Measurements from ENCODE around the gene CIZ1.
"Not testable (repeated sequence)": the region's sequence is repeated elsewhere in the genome, so short reads cannot be mapped to it uniquely, and the experiment has no call there.

CIZ1 gene

GRCh38 chr9:128145536-128145935 is 45.8 kb downstream of the CIZ1 start:
- no peak for DNase-seq (ENCODE audit: low spot score)

GRCh38 chr9:128144239-128145181 is 46.9 kb downstream of the CIZ1 start:
- DNase-seq (ENCODE audit: low spot score) = no peak

- DNase-seq (ENCODE audit: low spot score) = no peak
Observed at GRCh38 chr9:128143525-128144238, 47.7 kb downstream of the CIZ1 start.

GRCh38 chr9:128142596-128142995 is 48.8 kb downstream of the CIZ1 start:
- no peak for DNase-seq (ENCODE audit: low spot score)

DNA sequence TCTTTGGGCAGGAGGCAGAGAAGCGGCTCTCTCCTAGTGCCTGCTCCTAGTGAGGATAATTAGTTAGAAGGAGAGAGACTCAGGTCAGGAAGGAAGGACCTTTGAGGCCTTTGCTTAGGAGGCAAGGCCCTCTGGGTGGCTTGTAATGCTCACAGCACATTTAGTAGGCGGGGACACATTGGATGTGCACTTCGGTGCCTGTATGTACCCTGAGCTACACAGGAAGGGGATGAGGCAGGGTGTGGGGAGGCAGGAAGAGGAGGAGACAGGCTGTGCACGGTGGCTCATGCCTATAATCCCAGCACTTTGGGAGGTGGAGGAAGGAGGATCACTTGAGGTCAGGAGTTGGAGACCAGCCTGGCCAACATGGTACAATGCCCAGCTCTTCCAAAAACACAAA is 49.3 kb downstream of the CIZ1 start:
- no peak for DNase-seq (ENCODE audit: low spot score)

- DNase-seq (ENCODE audit: low spot score) = no peak
Observed at GRCh38 chr9:128141604-128142003, 49.8 kb downstream of the CIZ1 start.

GRCh38 chr9:128139621-128140020 is 51.8 kb downstream of the CIZ1 start:
- no peak for DNase-seq (ENCODE audit: low spot score)

GRCh38 chr9:128138001-128138400 is 53.4 kb downstream of the CIZ1 start:
- no peak for DNase-seq (ENCODE audit: low spot score)

- DNase-seq (ENCODE audit: low spot score) = peak; percentile 78
Observed at GRCh38 chr9:128136816-128137793, 54.3 kb downstream of the CIZ1 start.

GRCh38 chr9:128135561-128135960 is 55.8 kb downstream of the CIZ1 start:
- DNase-seq (ENCODE audit: low spot score) = not testable (repeated sequence)

DNA sequence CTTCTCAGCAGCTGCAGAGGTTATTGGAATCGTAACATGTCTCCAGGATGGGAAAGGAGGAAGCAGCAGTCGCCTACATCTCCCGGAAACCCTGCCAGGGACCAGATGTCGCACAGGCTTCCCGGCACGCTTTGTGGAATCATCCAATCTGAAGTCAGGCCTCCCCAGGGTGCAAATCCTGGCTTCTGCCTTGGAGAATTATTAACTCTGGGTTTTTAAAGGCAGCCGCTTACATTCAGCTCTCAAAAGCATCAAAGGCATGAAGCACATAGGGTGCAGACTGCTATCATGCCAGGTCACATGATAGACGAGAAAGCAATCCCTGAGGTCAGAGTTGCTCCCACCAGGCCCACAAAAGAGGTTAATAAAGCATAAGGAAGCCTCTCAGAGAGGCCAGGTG is 59.2 kb downstream of the CIZ1 start:
- not testable (repeated sequence) for DNase-seq (ENCODE audit: low spot score)

DNA sequence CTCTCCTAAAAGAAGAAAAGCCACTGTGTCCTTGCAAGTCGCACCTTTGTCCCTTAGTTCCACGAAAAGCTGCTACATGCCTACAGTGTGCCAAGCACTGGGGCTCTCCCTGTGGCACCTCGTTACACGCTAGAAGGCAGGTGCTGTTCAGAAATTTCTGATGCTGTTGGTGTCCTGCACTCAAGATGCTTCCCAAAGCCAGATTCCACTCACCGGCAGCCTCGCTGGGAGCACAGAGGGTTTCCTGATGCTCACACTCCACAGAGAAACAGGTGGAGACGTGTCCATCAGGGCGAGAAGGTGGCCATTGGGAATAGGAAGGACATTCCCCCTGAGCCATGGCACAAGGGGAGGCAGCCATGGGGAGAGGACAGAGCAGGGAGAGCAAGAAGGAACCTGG is 60.0 kb downstream of the CIZ1 start:
- DNase-seq (ENCODE audit: low spot score) = not testable (repeated sequence)

GRCh38 chr9:128130651-128131050 is 60.7 kb downstream of the CIZ1 start:
- DNase-seq (ENCODE audit: low spot score) = not testable (repeated sequence)

- DNase-seq (ENCODE audit: low spot score) = not testable (repeated sequence)
Observed at GRCh38 chr9:128129976-128130590, 61.3 kb downstream of the CIZ1 start.

DNA sequence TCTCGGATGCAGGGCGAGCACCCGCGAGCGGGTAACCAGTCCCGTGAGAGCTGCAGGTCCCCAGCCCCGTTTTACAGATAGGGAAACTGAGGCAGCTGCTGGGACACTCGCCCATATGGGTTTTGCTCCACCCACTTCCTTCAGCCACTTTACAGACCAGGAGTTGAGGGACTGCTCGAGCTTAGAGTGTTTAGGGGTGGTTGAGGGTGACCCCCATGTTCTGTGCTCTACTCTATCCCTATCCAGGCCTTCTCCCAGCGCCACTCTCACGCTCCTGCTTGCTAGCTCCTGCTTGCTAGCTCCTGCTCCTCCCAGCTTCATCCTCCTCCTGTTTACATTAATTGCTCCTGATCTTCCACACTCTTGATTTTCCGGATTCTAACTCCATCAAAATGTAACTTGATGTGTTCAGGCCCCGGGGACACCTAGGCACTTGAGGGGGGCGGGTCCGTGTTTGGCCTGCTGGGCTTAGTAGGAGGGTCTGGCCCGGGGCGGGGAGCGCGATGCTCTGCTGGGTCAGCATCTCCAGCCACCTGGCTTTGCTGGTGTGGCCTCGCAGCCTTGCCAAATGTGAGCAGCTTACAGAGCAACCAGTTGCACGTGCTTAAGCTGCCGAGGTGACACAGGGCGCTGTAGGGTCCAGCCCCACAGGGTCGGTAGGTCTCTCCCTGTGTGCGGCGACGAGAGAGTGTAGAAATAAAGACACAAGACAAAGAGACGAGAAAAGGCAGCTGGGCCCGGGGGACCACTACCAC is 62.4 kb downstream of the CIZ1 start:
- DNase-seq (ENCODE audit: low spot score) = no peak

- peak; percentile 93 for DNase-seq (ENCODE audit: low spot score)
Observed at GRCh38 chr9:128127990-128128835, 63.2 kb downstream of the CIZ1 start.

- DNase-seq (ENCODE audit: low spot score) = peak; percentile 91
Observed at GRCh38 chr9:128127568-128127989, 63.8 kb downstream of the CIZ1 start, which contains the start of gene PTGES2. Gene PTGES2 (minus strand): TSS chr9:128127729. CDS start chr9:128127717, 12 bp downstream.

DNA sequence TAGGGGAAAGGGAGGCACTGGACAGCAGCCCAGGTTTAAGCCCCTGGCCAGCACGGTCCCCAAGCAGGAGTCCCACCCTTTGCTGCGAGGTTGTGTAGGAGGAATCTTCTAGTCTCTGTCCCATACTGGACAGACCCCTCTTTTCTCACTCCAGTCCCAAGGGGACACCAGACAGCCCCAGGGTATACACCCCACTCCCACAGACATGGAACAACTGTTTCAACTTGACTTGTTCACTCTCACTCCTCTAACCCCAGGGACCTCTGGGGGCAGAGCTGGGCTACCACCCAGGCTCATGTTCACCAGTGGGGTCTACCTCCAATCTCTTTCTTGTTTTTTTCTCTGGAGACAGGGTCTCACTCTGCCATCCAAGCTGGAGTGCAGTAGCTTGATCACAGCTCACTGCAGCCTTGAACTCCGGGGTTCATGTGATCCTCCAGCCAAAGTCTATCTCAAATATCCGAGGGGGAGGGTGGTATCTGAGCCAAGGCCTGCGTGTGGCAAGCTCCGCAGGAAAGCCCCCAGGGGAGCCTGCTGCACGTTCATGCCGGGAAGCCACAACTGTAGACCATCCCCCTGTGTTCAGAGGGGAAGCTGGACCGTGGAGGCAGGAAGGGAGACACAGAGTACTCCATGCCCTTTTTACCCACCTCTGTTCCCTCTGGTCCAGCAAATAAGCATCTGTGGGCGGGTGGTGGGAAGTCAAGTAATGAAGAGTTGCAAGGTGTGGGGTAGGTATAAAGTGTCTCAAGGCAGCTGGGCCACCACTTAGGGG is 65.6 kb downstream of the CIZ1 start:
- no peak for DNase-seq (ENCODE audit: low spot score)

All from AG20443 (cell line).